ENCODE measurements around the gene ERCC2. TPM values are rescaled to one million over a fixed set of nuclear protein-coding genes. Genes with fewer than 3 reads are reported as not detected.

The ERCC2 gene
- polyA plus RNA-seq, 1 donor (not counting 4 experiments of a cell fraction or from before 2014, with no cell fraction given) = 27.6 TPM

DNA sequence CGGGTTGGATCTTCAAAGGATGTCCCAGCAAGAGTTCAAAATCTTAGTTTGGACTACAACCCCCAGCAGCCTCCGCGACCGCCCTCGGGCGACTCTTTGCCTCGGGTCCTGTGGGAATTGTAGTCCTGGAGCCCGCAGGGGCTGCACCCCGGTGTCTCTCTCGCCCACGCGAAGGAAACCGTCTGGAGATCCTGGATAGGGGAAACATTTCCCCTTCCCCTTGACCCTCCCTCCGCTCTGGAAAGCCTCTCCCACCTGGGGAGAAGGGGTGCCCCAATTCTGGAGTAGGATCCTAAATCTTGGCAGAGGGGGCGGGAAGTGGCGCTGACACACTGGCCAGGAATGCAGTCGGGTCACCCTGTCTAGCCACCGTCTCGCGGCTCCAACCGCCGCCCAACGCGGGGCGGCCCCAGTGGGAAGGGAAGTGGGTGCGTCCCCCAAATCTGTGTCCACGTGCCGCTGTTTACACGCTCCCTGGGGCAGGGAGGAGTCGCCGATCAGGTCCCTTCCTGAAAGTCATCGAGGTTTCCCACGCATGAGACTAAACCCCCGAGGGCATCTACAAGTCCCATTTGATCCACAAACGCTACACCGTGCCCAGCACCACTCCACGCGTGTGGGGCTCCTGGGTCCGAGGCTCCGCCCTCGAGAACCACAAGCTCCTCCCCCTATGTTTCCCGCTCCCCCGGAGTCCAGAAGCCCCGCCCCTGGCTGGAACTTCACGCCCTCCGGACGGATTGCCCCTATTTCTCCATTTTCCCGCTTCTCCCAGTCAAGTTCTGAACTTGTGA, 35.3 kb upstream of the ERCC2 start:
- H3K4me2 ChIP-seq (ENCODE audit: control insufficient read depth, extremely low read depth, insufficient read depth, low read depth, low read length) = peak overlapping the region; percentile 86
- dilution Hi-C loops (cut with MboI; ENCODE audit: extremely low pct_ligation_motif_present, low sequenced_read_pairs) = no loop called here
- peak; percentile 71 for DNase-seq (ENCODE audit: low read depth, low spot score)

DNA sequence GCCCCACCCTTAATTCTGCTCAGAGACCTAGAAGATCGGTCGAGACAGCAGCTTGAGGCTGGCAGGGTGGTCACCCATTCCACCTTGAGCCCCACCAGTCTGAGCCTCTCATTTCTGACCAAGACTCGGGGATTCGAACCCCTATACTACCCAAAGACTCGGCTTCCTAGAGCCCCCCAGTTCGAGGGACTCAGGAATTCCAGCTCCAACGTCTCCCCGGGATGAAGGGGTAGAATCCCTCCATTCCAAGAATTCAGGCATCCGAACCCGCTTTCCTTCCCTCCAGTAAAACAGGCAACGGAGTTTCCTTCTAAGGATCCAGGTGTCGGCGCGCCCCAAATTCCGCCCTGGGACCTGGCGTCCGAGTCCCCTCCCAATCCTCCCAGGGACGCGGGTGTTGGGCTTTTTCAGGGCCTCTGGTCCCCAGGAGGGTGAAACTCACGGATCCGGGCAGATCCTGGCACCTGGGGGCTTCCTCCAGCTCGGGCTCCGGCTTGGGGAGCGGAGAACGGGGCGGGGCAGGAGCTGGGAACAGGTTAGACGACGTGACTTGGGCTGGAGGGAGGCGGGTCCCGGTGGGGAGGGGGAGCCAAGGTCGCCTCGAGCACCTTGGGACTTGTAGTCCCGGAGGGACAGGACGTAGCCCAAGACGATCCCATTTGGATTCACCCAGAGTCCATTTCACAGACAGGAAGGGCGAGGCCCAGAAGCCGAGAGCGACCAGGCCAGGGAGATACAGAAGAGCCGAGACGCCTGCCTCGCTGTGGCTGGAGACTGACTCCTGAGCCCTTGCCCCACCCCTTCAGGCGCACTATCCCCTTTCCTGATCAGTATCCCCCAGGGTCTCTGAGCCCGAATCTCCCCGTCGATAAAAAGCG, 34.4 kb upstream of the ERCC2 start, which contains the start of gene PPP1R13L:
PPP1R13L (minus strand) TSS at position 513 of the 878 bp plus-strand sequence. CDS start 6,751 bp downstream, outside the sequence.
- H4K20me1 ChIP-seq (ENCODE audit: control insufficient read depth, extremely low read depth, insufficient read depth, low read length) = no peaks in the 10 kb centered on the region
- H3K79me2 ChIP-seq (ENCODE audit: control insufficient read depth, insufficient read depth, low read length) = peaks cover 57% of the 10 kb centered on the region
- peak within 1 kb of the TSS; percentile 65 for H2AFZ ChIP-seq (ENCODE audit: control insufficient read depth, low read length)
- DNase-seq (ENCODE audit: low read depth, low spot score) (peak; percentile 94), FAIRE-seq (peak; percentile 63)
- H3K27ac ChIP-seq (ENCODE audit: control insufficient read depth, insufficient read depth, low read length) = peak within 1 kb of the TSS; percentile 97
- H3K4me3 ChIP-seq (ENCODE audit: control insufficient read depth in 2 of 3, extremely low read depth in 1 of 3, insufficient read depth in 2 of 3, low read depth in 1 of 3, low read length in 3 of 3) = peak within 1 kb of the TSS; percentile 96 to 98 (median 97)
- H3K36me3 ChIP-seq (ENCODE audit: control insufficient read depth in 2 of 2, extremely low read depth in 1 of 2, insufficient read depth in 2 of 2, low read length in 2 of 2) = peaks cover 3 to 19% of the 10 kb centered on the region in 2 experiments
- dilution Hi-C loops (cut with MboI; ENCODE audit: extremely low pct_ligation_motif_present, low sequenced_read_pairs) = no loop called here
- H3K4me2 ChIP-seq (ENCODE audit: control insufficient read depth, extremely low read depth, insufficient read depth, low read depth, low read length) = peak within 1 kb of the TSS; percentile 99
- no peaks in the 10 kb centered on the region for H3K27me3 ChIP-seq (ENCODE audit: control insufficient read depth, extremely low read depth, insufficient read depth, low read length)
- peak within 1 kb of the TSS; percentile 97 for H3K9ac ChIP-seq (ENCODE audit: control insufficient read depth, extremely low read depth, insufficient read depth, low read length)
- H3K9me3 ChIP-seq (ENCODE audit: control insufficient read depth, low read depth, low read length) = no peaks in the 10 kb centered on the region
- no peaks in the 10 kb centered on the region for H3K9me1 ChIP-seq (ENCODE audit: control insufficient read depth, extremely low read depth, insufficient read depth, low read length)
- TF ChIP-seq EZH2 (IDR thresholded peaks at IDR 0.05; ENCODE audit: low read length) = no peak
- TF ChIP-seq, protein P1, sequence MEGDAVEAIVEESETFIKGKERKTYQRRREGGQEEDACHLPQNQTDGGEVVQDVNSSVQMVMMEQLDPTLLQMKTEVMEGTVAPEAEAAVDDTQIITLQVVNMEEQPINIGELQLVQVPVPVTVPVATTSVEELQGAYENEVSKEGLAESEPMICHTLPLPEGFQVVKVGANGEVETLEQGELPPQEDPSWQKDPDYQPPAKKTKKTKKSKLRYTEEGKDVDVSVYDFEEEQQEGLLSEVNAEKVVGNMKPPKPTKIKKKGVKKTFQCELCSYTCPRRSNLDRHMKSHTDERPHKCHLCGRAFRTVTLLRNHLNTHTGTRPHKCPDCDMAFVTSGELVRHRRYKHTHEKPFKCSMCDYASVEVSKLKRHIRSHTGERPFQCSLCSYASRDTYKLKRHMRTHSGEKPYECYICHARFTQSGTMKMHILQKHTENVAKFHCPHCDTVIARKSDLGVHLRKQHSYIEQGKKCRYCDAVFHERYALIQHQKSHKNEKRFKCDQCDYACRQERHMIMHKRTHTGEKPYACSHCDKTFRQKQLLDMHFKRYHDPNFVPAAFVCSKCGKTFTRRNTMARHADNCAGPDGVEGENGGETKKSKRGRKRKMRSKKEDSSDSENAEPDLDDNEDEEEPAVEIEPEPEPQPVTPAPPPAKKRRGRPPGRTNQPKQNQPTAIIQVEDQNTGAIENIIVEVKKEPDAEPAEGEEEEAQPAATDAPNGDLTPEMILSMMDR (optimal IDR thresholded peaks at IDR 0.05 in 1 of 3, IDR thresholded peaks at IDR 0.05 in 1 of 3, conservative IDR thresholded peaks at IDR 0.05 in 1 of 3; ENCODE audit: extremely low read depth in 1 of 3, insufficient read depth in 2 of 3, low read length in 3 of 3) = no peak
- H3K4me1 ChIP-seq (ENCODE audit: control insufficient read depth, extremely low read depth, insufficient read depth, low read length) = peaks cover 35% of the 10 kb centered on the region

More for the DNA sequence above, 35.3 kb upstream of the ERCC2 start:
- peak overlapping the region; percentile 96 to 98 (median 97) for H3K4me3 ChIP-seq (ENCODE audit: control insufficient read depth in 2 of 3, extremely low read depth in 1 of 3, insufficient read depth in 2 of 3, low read depth in 1 of 3, low read length in 3 of 3)
- peaks cover 27% of the 10 kb centered on the region for H3K4me1 ChIP-seq (ENCODE audit: control insufficient read depth, extremely low read depth, insufficient read depth, low read length)
- peaks cover 0 to 16% of the 10 kb centered on the region in 2 experiments for H3K36me3 ChIP-seq (ENCODE audit: control insufficient read depth in 2 of 2, extremely low read depth in 1 of 2, insufficient read depth in 2 of 2, low read length in 2 of 2)
- no peaks in the 10 kb centered on the region for H3K9me1 ChIP-seq (ENCODE audit: control insufficient read depth, extremely low read depth, insufficient read depth, low read length)
- H3K79me2 ChIP-seq (ENCODE audit: control insufficient read depth, insufficient read depth, low read length) = peaks cover 50% of the 10 kb centered on the region
- no peaks in the 10 kb centered on the region for H3K27me3 ChIP-seq (ENCODE audit: control insufficient read depth, extremely low read depth, insufficient read depth, low read length)
- FAIRE-seq = peak; percentile 59
- no peaks in the 10 kb centered on the region for H4K20me1 ChIP-seq (ENCODE audit: control insufficient read depth, extremely low read depth, insufficient read depth, low read length)
- no peaks in the 10 kb centered on the region for H3K9me3 ChIP-seq (ENCODE audit: control insufficient read depth, low read depth, low read length)
- H3K27ac ChIP-seq (ENCODE audit: control insufficient read depth, insufficient read depth, low read length) = peak overlapping the region; percentile 97
- peak overlapping the region; percentile 97 for H3K9ac ChIP-seq (ENCODE audit: control insufficient read depth, extremely low read depth, insufficient read depth, low read length)
- H2AFZ ChIP-seq (ENCODE audit: control insufficient read depth, low read length) = peak overlapping the region; percentile 65
- TF ChIP-seq, protein P1 (optimal IDR thresholded peaks at IDR 0.05 in 1 of 3, IDR thresholded peaks at IDR 0.05 in 1 of 3, conservative IDR thresholded peaks at IDR 0.05 in 1 of 3; ENCODE audit: extremely low read depth in 1 of 3, insufficient read depth in 2 of 3, low read length in 3 of 3) = no peak

Data from keratinocyte (primary cell).